Keratinocyte (primary cell): ENCODE data around the gene TMED7. TPM values are rescaled to one million over a fixed set of nuclear protein-coding genes. Genes with fewer than 3 reads are reported as not detected.

ENCODE experiments used
- DNase-seq: peaks from one replicate; pipeline ENCODE4 v3.0.0-alpha.2; 2011; ENCODE audit warnings: low read depth, missing footprints, low spot score
- FAIRE-seq: peaks from 2 replicates; lab custom pipeline; 2011; peaks lifted over from hg19 to GRCh38; lab: Jason Lieb, UNC
- H2AFZ ChIP-seq: 2 replicates; pipeline ENCODE4 v1.6.0; 2012; ENCODE audit warnings: low read length, control low read depth, inconsistent platforms; ENCODE audit not compliant: control insufficient read depth
- H3K27ac ChIP-seq: 2 replicates; pipeline ENCODE4 v1.5.1; 2011; ENCODE audit warnings: low read length; ENCODE audit not compliant: control insufficient read depth, insufficient read depth
- H3K27me3 ChIP-seq: 3 replicates; pipeline ENCODE4 v1.6.0; 2011; ENCODE audit warnings: low read length; ENCODE audit not compliant: control insufficient read depth, insufficient read depth; ENCODE audit errors: extremely low read depth
- H3K36me3 ChIP-seq, 2 experiments: 2 replicates in 1 of 2; 3 replicates in 1 of 2; pipeline ENCODE4 v1.5.1; 2011; ENCODE audit warnings: low read length in 2 of 2, mild to moderate bottlenecking in 1 of 2; ENCODE audit not compliant: control insufficient read depth in 2 of 2, insufficient read depth in 2 of 2; ENCODE audit errors: extremely low read depth in 1 of 2
- H3K4me1 ChIP-seq: 3 replicates; pipeline ENCODE4 v1.5.1; 2011; ENCODE audit warnings: low read length; ENCODE audit not compliant: control insufficient read depth, insufficient read depth; ENCODE audit errors: extremely low read depth
- H3K4me2 ChIP-seq: 3 replicates; pipeline ENCODE4 v1.6.0; 2011; ENCODE audit warnings: low read depth, low read length; ENCODE audit not compliant: control insufficient read depth, insufficient read depth; ENCODE audit errors: extremely low read depth
- H3K4me3 ChIP-seq, 3 experiments: fragments of 200-600 bp in 1 of 3; sonication (generic) in 1 of 3; 2 replicates in 2 of 3; 3 replicates in 1 of 3; pipeline ENCODE4 v1.5.1; 2011 to 2016; ENCODE audit warnings: low read length in 3 of 3, mild to moderate bottlenecking in 3 of 3, control low read depth in 2 of 3, inconsistent platforms in 1 of 3, low read depth in 1 of 3, mixed read lengths in 1 of 3, mixed run types in 1 of 3, moderate library complexity in 1 of 3; ENCODE audit not compliant: control insufficient read depth in 2 of 3, insufficient read depth in 2 of 3; ENCODE audit errors: extremely low read depth in 1 of 3
- H3K79me2 ChIP-seq: 2 replicates; pipeline ENCODE4 v1.6.0; 2012; ENCODE audit warnings: low read length; ENCODE audit not compliant: control insufficient read depth, insufficient read depth
- H3K9ac ChIP-seq: 3 replicates; pipeline ENCODE4 v1.6.0; 2011; ENCODE audit warnings: low read length; ENCODE audit not compliant: control insufficient read depth, insufficient read depth; ENCODE audit errors: extremely low read depth
- H3K9me1 ChIP-seq: 3 replicates; pipeline ENCODE4 v1.6.0; 2011; ENCODE audit warnings: low read length; ENCODE audit not compliant: control insufficient read depth, insufficient read depth; ENCODE audit errors: extremely low read depth
- H3K9me3 ChIP-seq: 2 replicates; pipeline ENCODE4 v1.5.1; 2012; ENCODE audit warnings: low read depth, low read length; ENCODE audit not compliant: control insufficient read depth
- H4K20me1 ChIP-seq: 3 replicates; pipeline ENCODE4 v1.6.0; 2011; ENCODE audit warnings: low read length; ENCODE audit not compliant: control insufficient read depth, insufficient read depth; ENCODE audit errors: extremely low read depth
- EZH2 ChIP-seq: IDR thresholded peaks from one replicate; pipeline ENCODE4 v1.6.1; 2012; ENCODE audit warnings: inconsistent platforms, mild to moderate bottlenecking, low read length, moderate library complexity
- dilution Hi-C: fragments of 300-500 bp; cut with MboI; formaldehyde crosslinking; loops from one replicate; pipeline ENCODE4 v1.7.0; 2020; ENCODE audit warnings: low sequenced_read_pairs; ENCODE audit not compliant: extremely low pct_ligation_motif_present
- polyA plus RNA-seq, 5 experiments: library from polyadenylated mRNA; depleted of rRNA in 3 of 5; stranded (reverse) in 3 of 5; stranded (forward) in 1 of 5; unstranded in 1 of 5; fragments of >200 nt; gene quantifications; 1 replicate in 1 of 5; 2 replicates in 3 of 5; 3 replicates in 1 of 5; pipeline versions ENCODE4 v1.2.1 to v1.2.3, GENCODE V29; 2011 to 2012; ENCODE audit warnings: missing spikeins in 2 of 5, low read depth in 1 of 5, low replicate concordance in 1 of 5
- TF ChIP-seq, protein P1 (sequence below), 3 experiments: IDR thresholded peaks in 1 of 3; conservative IDR thresholded peaks in 1 of 3; optimal IDR thresholded peaks in 1 of 3; 2 replicates in 2 of 3; 3 replicates in 1 of 3; pipeline versions ENCODE3 to v1.5.1; 2011; ENCODE audit warnings: low read length in 3 of 3, mild to moderate bottlenecking in 3 of 3, moderate library complexity in 2 of 3, control low read depth in 1 of 3, inconsistent platforms in 1 of 3; ENCODE audit not compliant: insufficient read depth in 2 of 3; ENCODE audit errors: extremely low read depth in 1 of 3

The TMED7 gene
- polyA plus RNA-seq, 1 donor (not counting 4 experiments of a cell fraction or from before 2014, with no cell fraction given): 77.9 TPM

DNA sequence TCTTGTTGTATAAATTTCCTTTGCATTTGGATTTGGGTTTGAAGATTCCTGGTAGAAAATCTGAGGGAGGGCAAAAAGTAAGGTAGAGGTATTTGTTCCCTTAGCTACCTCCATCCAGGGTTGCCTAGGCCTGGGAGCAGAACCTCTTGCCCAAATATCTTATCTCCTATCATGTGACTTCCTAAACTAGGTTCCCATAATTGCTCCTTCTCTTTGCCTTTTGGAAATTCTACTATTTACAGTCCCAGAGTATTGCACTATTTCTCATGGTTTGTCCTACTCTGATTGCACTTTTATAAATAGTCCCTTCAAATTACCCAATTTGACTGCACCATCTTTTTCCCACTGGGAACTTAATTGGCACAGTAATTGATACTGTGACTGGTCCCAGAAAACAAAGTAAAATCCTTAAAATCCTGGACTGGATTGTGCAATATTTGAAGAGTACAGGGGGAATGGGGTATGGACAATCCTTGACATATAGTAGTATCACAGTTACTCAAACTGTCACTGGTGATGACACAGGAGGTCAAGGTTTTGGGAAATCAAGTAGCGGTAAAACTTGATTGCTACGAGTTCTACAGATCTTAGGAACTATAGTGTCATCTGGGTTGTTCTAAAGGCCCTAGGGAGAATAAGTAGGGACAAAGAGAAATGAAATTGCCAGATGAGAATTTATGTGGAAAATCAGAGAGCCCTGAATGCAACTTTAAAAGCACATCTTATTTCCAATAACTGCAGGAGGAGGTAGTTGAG lies 31.5 kb upstream of the TMED7 start:
- FAIRE-seq (no peak), DNase-seq (no peak)
- dilution Hi-C loops: no loop called here
- no peaks in the 10 kb centered on the region for H3K27me3 ChIP-seq
- H3K27ac ChIP-seq: no peak overlapping the region
- H2AFZ ChIP-seq: no peak overlapping the region
- H3K4me3 ChIP-seq: no peak overlapping the region
- H3K9me1 ChIP-seq: no peaks in the 10 kb centered on the region
- H3K9me3 ChIP-seq: no peaks in the 10 kb centered on the region
- TF ChIP-seq, protein P1, sequence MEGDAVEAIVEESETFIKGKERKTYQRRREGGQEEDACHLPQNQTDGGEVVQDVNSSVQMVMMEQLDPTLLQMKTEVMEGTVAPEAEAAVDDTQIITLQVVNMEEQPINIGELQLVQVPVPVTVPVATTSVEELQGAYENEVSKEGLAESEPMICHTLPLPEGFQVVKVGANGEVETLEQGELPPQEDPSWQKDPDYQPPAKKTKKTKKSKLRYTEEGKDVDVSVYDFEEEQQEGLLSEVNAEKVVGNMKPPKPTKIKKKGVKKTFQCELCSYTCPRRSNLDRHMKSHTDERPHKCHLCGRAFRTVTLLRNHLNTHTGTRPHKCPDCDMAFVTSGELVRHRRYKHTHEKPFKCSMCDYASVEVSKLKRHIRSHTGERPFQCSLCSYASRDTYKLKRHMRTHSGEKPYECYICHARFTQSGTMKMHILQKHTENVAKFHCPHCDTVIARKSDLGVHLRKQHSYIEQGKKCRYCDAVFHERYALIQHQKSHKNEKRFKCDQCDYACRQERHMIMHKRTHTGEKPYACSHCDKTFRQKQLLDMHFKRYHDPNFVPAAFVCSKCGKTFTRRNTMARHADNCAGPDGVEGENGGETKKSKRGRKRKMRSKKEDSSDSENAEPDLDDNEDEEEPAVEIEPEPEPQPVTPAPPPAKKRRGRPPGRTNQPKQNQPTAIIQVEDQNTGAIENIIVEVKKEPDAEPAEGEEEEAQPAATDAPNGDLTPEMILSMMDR (optimal IDR thresholded peaks at IDR 0.05 in 1 of 3, IDR thresholded peaks at IDR 0.05 in 1 of 3, conservative IDR thresholded peaks at IDR 0.05 in 1 of 3; ENCODE audit: extremely low read depth in 1 of 3, insufficient read depth in 2 of 3, low read length in 3 of 3): no peak
- TF ChIP-seq EZH2: no peak
- H3K4me2 ChIP-seq: no peak overlapping the region
- peaks cover 8% of the 10 kb centered on the region for H3K4me1 ChIP-seq
- H3K79me2 ChIP-seq: no peaks in the 10 kb centered on the region
- no peaks in the 10 kb centered on the region for H4K20me1 ChIP-seq
- no peaks in the 10 kb centered on the region for H3K36me3 ChIP-seq
- H3K9ac ChIP-seq: no peak overlapping the region

DNA sequence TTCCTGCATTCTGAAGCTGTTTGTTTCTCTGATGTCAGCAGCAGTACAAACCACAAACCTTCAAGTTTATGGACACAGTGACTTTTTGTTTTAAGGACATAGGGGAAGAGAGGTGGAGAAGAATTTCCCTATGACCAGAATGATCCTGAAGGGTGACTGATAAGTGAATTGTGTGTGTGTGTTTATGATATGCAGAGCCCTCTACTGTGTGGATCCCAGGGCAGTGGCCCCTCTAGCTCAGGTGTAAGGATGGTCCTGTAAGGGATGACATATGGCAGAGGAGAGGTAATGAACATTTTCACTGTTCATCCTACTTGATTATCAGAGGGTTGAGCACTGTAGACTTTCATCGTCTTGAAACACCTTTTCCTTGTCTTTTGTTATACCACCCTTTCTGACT lies 30.6 kb upstream of the TMED7 start:
- FAIRE-seq (no peak), DNase-seq (no peak)
- TF ChIP-seq, protein P1 (optimal IDR thresholded peaks at IDR 0.05 in 1 of 3, IDR thresholded peaks at IDR 0.05 in 1 of 3, conservative IDR thresholded peaks at IDR 0.05 in 1 of 3; ENCODE audit: extremely low read depth in 1 of 3, insufficient read depth in 2 of 3, low read length in 3 of 3): no peak
- TF ChIP-seq EZH2: no peak
- Histone ChIP-seq H3K4me1 (peaks cover 8% of the 10 kb centered on the region), H3K9me3 (no peaks in the 10 kb centered on the region), H3K36me3 (no peaks in the 10 kb centered on the region), H3K4me3 (no peak overlapping the region), H3K9ac (no peak overlapping the region), H3K9me1 (no peaks in the 10 kb centered on the region), H3K79me2 (no peaks in the 10 kb centered on the region), H4K20me1 (no peaks in the 10 kb centered on the region), H3K27ac (no peak overlapping the region), H3K27me3 (no peaks in the 10 kb centered on the region), H3K4me2 (no peak overlapping the region), H2AFZ (no peak overlapping the region)
- dilution Hi-C loops: no loop called here
